ENCODE results near the gene EML4. TPM values are rescaled to one million over a fixed set of nuclear protein-coding genes. Genes with fewer than 3 reads are reported as not detected.

Gene EML4
- total RNA-seq, 1 donor, result 88.1 TPM

GRCh38 chr2:42236911-42237310 lies 67.8 kb downstream of the EML4 start:
- no peak overlapping the region for H3K4me3 ChIP-seq (ENCODE audit: low read depth, low read length)
- DNase-seq (ENCODE audit: low read depth), result no peak
- no peak for TF ChIP-seq CTCF (IDR thresholded peaks at IDR 0.05; ENCODE audit: insufficient read depth, low read depth, low read length)

- DNase-seq (ENCODE audit: low read depth), result peak; percentile 47
Measured at GRCh38 chr2:42238644-42239288, 69.6 kb downstream of the EML4 start.

GRCh38 chr2:42239289-42239661 lies 70.1 kb downstream of the EML4 start:
- DNase-seq (ENCODE audit: low read depth), result no peak
- no peak overlapping the region for H3K4me3 ChIP-seq (ENCODE audit: low read depth, low read length)

More at GRCh38 chr2:42238644-42239288, 69.6 kb downstream of the EML4 start:
- peak; percentile 43 for TF ChIP-seq CTCF (IDR thresholded peaks at IDR 0.05; ENCODE audit: insufficient read depth, low read depth, low read length)
- H3K4me3 ChIP-seq (ENCODE audit: low read depth, low read length), result no peak overlapping the region

GRCh38 chr2:42239811-42240210 lies 70.7 kb downstream of the EML4 start:
- no peak for TF ChIP-seq CTCF (IDR thresholded peaks at IDR 0.05; ENCODE audit: insufficient read depth, low read depth, low read length)
- no peak for DNase-seq (ENCODE audit: low read depth)
- no peak overlapping the region for H3K4me3 ChIP-seq (ENCODE audit: low read depth, low read length)

More at GRCh38 chr2:42239289-42239661, 70.1 kb downstream of the EML4 start:
- no peak for TF ChIP-seq CTCF (IDR thresholded peaks at IDR 0.05; ENCODE audit: insufficient read depth, low read depth, low read length)

GRCh38 chr2:42241517-42241916 lies 72.4 kb downstream of the EML4 start:
- DNase-seq (ENCODE audit: low read depth), result no peak
- no peak for TF ChIP-seq CTCF (IDR thresholded peaks at IDR 0.05; ENCODE audit: insufficient read depth, low read depth, low read length)
- H3K4me3 ChIP-seq (ENCODE audit: low read depth, low read length), result no peak overlapping the region

- no peak overlapping the region for H3K4me3 ChIP-seq (ENCODE audit: low read depth, low read length)
- TF ChIP-seq CTCF (IDR thresholded peaks at IDR 0.05; ENCODE audit: insufficient read depth, low read depth, low read length), result no peak
- no peak for DNase-seq (ENCODE audit: low read depth)
Measured at GRCh38 chr2:42243297-42243696, 74.1 kb downstream of the EML4 start.

- H3K4me3 ChIP-seq (ENCODE audit: low read depth, low read length), result no peak overlapping the region
- DNase-seq (ENCODE audit: low read depth), result no peak
- TF ChIP-seq CTCF (IDR thresholded peaks at IDR 0.05; ENCODE audit: insufficient read depth, low read depth, low read length), result no peak
Measured at GRCh38 chr2:42244520-42244919, 75.4 kb downstream of the EML4 start.
